Keratinocyte (primary cell): ENCODE data around the gene JAZF1. TPM values are rescaled to one million over a fixed set of nuclear protein-coding genes. Genes with fewer than 3 reads are reported as not detected.

ENCODE experiments used
- DNase-seq: peaks from one replicate; pipeline ENCODE4 v3.0.0-alpha.2; 2011; ENCODE audit warnings: low read depth, missing footprints, low spot score
- FAIRE-seq: peaks from 2 replicates; lab custom pipeline; 2011; peaks lifted over from hg19 to GRCh38; lab: Jason Lieb, UNC
- H2AFZ ChIP-seq: 2 replicates; pipeline ENCODE4 v1.6.0; 2012; ENCODE audit warnings: low read length, control low read depth, inconsistent platforms; ENCODE audit not compliant: control insufficient read depth
- H3K27ac ChIP-seq: 2 replicates; pipeline ENCODE4 v1.5.1; 2011; ENCODE audit warnings: low read length; ENCODE audit not compliant: control insufficient read depth, insufficient read depth
- H3K27me3 ChIP-seq: 3 replicates; pipeline ENCODE4 v1.6.0; 2011; ENCODE audit warnings: low read length; ENCODE audit not compliant: control insufficient read depth, insufficient read depth; ENCODE audit errors: extremely low read depth
- H3K36me3 ChIP-seq, 2 experiments: 2 replicates in 1 of 2; 3 replicates in 1 of 2; pipeline ENCODE4 v1.5.1; 2011; ENCODE audit warnings: low read length in 2 of 2, mild to moderate bottlenecking in 1 of 2; ENCODE audit not compliant: control insufficient read depth in 2 of 2, insufficient read depth in 2 of 2; ENCODE audit errors: extremely low read depth in 1 of 2
- H3K4me1 ChIP-seq: 3 replicates; pipeline ENCODE4 v1.5.1; 2011; ENCODE audit warnings: low read length; ENCODE audit not compliant: control insufficient read depth, insufficient read depth; ENCODE audit errors: extremely low read depth
- H3K4me2 ChIP-seq: 3 replicates; pipeline ENCODE4 v1.6.0; 2011; ENCODE audit warnings: low read depth, low read length; ENCODE audit not compliant: control insufficient read depth, insufficient read depth; ENCODE audit errors: extremely low read depth
- H3K4me3 ChIP-seq, 3 experiments: fragments of 200-600 bp in 1 of 3; sonication (generic) in 1 of 3; 2 replicates in 2 of 3; 3 replicates in 1 of 3; pipeline ENCODE4 v1.5.1; 2011 to 2016; ENCODE audit warnings: low read length in 3 of 3, mild to moderate bottlenecking in 3 of 3, control low read depth in 2 of 3, inconsistent platforms in 1 of 3, low read depth in 1 of 3, mixed read lengths in 1 of 3, mixed run types in 1 of 3, moderate library complexity in 1 of 3; ENCODE audit not compliant: control insufficient read depth in 2 of 3, insufficient read depth in 2 of 3; ENCODE audit errors: extremely low read depth in 1 of 3
- H3K79me2 ChIP-seq: 2 replicates; pipeline ENCODE4 v1.6.0; 2012; ENCODE audit warnings: low read length; ENCODE audit not compliant: control insufficient read depth, insufficient read depth
- H3K9ac ChIP-seq: 3 replicates; pipeline ENCODE4 v1.6.0; 2011; ENCODE audit warnings: low read length; ENCODE audit not compliant: control insufficient read depth, insufficient read depth; ENCODE audit errors: extremely low read depth
- H3K9me1 ChIP-seq: 3 replicates; pipeline ENCODE4 v1.6.0; 2011; ENCODE audit warnings: low read length; ENCODE audit not compliant: control insufficient read depth, insufficient read depth; ENCODE audit errors: extremely low read depth
- H3K9me3 ChIP-seq: 2 replicates; pipeline ENCODE4 v1.5.1; 2012; ENCODE audit warnings: low read depth, low read length; ENCODE audit not compliant: control insufficient read depth
- H4K20me1 ChIP-seq: 3 replicates; pipeline ENCODE4 v1.6.0; 2011; ENCODE audit warnings: low read length; ENCODE audit not compliant: control insufficient read depth, insufficient read depth; ENCODE audit errors: extremely low read depth
- EZH2 ChIP-seq: IDR thresholded peaks from one replicate; pipeline ENCODE4 v1.6.1; 2012; ENCODE audit warnings: inconsistent platforms, mild to moderate bottlenecking, low read length, moderate library complexity
- dilution Hi-C: fragments of 300-500 bp; cut with MboI; formaldehyde crosslinking; loops from one replicate; pipeline ENCODE4 v1.7.0; 2020; ENCODE audit warnings: low sequenced_read_pairs; ENCODE audit not compliant: extremely low pct_ligation_motif_present
- polyA plus RNA-seq, 5 experiments: library from polyadenylated mRNA; depleted of rRNA in 3 of 5; stranded (reverse) in 3 of 5; stranded (forward) in 1 of 5; unstranded in 1 of 5; fragments of >200 nt; gene quantifications; 1 replicate in 1 of 5; 2 replicates in 3 of 5; 3 replicates in 1 of 5; pipeline versions ENCODE4 v1.2.1 to v1.2.3, GENCODE V29; 2011 to 2012; ENCODE audit warnings: missing spikeins in 2 of 5, low read depth in 1 of 5, low replicate concordance in 1 of 5
- TF ChIP-seq, protein P1 (sequence below), 3 experiments: IDR thresholded peaks in 1 of 3; conservative IDR thresholded peaks in 1 of 3; optimal IDR thresholded peaks in 1 of 3; 2 replicates in 2 of 3; 3 replicates in 1 of 3; pipeline versions ENCODE3 to v1.5.1; 2011; ENCODE audit warnings: low read length in 3 of 3, mild to moderate bottlenecking in 3 of 3, moderate library complexity in 2 of 3, control low read depth in 1 of 3, inconsistent platforms in 1 of 3; ENCODE audit not compliant: insufficient read depth in 2 of 3; ENCODE audit errors: extremely low read depth in 1 of 3

The JAZF1 gene
- polyA plus RNA-seq, 1 donor (not counting 4 experiments of a cell fraction or from before 2014, with no cell fraction given): 2.5 TPM

GRCh38 chr7:27804139-27804538, 376.5 kb downstream of the JAZF1 start:
- Histone ChIP-seq H3K4me3 (no peak overlapping the region), H4K20me1 (no peaks in the 10 kb centered on the region), H2AFZ (no peak overlapping the region), H3K36me3 (peaks cover 2 to 4% of the 10 kb centered on the region in 2 experiments), H3K9ac (no peak overlapping the region), H3K4me1 (peaks cover 5% of the 10 kb centered on the region), H3K27ac (no peak overlapping the region), H3K79me2 (no peaks in the 10 kb centered on the region), H3K27me3 (no peaks in the 10 kb centered on the region), H3K4me2 (no peak overlapping the region), H3K9me1 (no peaks in the 10 kb centered on the region), H3K9me3 (no peaks in the 10 kb centered on the region)
- DNase-seq (no peak), FAIRE-seq (no peak)
- dilution Hi-C loops: no loop called here
- TF ChIP-seq EZH2: no peak
- TF ChIP-seq, protein P1, sequence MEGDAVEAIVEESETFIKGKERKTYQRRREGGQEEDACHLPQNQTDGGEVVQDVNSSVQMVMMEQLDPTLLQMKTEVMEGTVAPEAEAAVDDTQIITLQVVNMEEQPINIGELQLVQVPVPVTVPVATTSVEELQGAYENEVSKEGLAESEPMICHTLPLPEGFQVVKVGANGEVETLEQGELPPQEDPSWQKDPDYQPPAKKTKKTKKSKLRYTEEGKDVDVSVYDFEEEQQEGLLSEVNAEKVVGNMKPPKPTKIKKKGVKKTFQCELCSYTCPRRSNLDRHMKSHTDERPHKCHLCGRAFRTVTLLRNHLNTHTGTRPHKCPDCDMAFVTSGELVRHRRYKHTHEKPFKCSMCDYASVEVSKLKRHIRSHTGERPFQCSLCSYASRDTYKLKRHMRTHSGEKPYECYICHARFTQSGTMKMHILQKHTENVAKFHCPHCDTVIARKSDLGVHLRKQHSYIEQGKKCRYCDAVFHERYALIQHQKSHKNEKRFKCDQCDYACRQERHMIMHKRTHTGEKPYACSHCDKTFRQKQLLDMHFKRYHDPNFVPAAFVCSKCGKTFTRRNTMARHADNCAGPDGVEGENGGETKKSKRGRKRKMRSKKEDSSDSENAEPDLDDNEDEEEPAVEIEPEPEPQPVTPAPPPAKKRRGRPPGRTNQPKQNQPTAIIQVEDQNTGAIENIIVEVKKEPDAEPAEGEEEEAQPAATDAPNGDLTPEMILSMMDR (optimal IDR thresholded peaks at IDR 0.05 in 1 of 3, IDR thresholded peaks at IDR 0.05 in 1 of 3, conservative IDR thresholded peaks at IDR 0.05 in 1 of 3; ENCODE audit: extremely low read depth in 1 of 3, insufficient read depth in 2 of 3, low read length in 3 of 3): no peak

- Histone ChIP-seq H4K20me1 (no peaks in the 10 kb centered on the region), H3K27me3 (no peaks in the 10 kb centered on the region), H3K9me3 (no peaks in the 10 kb centered on the region), H3K4me3 (no peak overlapping the region), H3K79me2 (no peaks in the 10 kb centered on the region), H3K4me2 (no peak overlapping the region), H3K9me1 (no peaks in the 10 kb centered on the region), H3K36me3 (peaks cover 2 to 4% of the 10 kb centered on the region in 2 experiments), H2AFZ (no peak overlapping the region), H3K27ac (no peak overlapping the region), H3K4me1 (no peaks in the 10 kb centered on the region), H3K9ac (no peak overlapping the region)
- DNase-seq (no peak), FAIRE-seq (no peak)
- TF ChIP-seq EZH2: no peak
- TF ChIP-seq, protein P1 (optimal IDR thresholded peaks at IDR 0.05 in 1 of 3, IDR thresholded peaks at IDR 0.05 in 1 of 3, conservative IDR thresholded peaks at IDR 0.05 in 1 of 3; ENCODE audit: extremely low read depth in 1 of 3, insufficient read depth in 2 of 3, low read length in 3 of 3): no peak
- dilution Hi-C loops: no loop called here
These were observed 377.6 kb downstream of the JAZF1 start for GRCh38 chr7:27802999-27803398.
